Lower leg skin (tissue), 4 donors: ENCODE results near the gene KCNJ15. TPM values are rescaled to one million over a fixed set of nuclear protein-coding genes. Genes with fewer than 3 reads are reported as not detected.

Source experiments
- DNase-seq, 2 donors: peaks; one replicate each; pipeline ENCODE4 v3.0.0-alpha.2; 2019; ENCODE audit warnings: low spot score in 2 of 2
- H3K4me3 ChIP-seq: fragments of 200-600 bp; sonication (generic); 2 replicates; pipeline ENCODE4 v1.5.1; 2017; ENCODE audit warnings: mild to moderate bottlenecking, low read depth; ENCODE audit not compliant: poor library complexity, severe bottlenecking
- POLR2A ChIP-seq, 2 donors: fragments of 450-650 bp; IDR thresholded peaks; one replicate each; pipeline ENCODE4 v1.6.1; 2016 to 2017; ENCODE audit warnings: antibody characterized with exemption in 2 of 2, mild to moderate bottlenecking in 1 of 2, moderate library complexity in 1 of 2
- WGBS, 2 donors: methylation state at CpG; one replicate each; pipeline ENCODE4 v1.1.5; 2018; 5-methylcytosine and 5-hydroxymethylcytosine counted together
- intact Hi-C: fragments of 100-400 bp; cut with DNase I; formaldehyde crosslinking; loops from one replicate; pipeline ENCODE4 v1.15.0; 2023; ENCODE audit warnings: low total_unique reads
- total RNA-seq, 4 donors: library from RNA; depleted of rRNA; stranded (reverse); fragments of >200 nt; gene quantifications; one replicate each; pipeline ENCODE4 v1.1.0, GENCODE V29; 2016
- TF ChIP-seq, protein P1 (sequence below), 3 donors: fragments of 450-650 bp; IDR thresholded peaks; one replicate each; pipeline ENCODE4 v1.5.1; 2016; ENCODE audit warnings: antibody characterized with exemption in 3 of 3, mild to moderate bottlenecking in 3 of 3, moderate library complexity in 2 of 3

KCNJ15 gene
- total RNA-seq, 4 donors from 2014 or later, result 4.2 to 55.1 (median 7.3) TPM

DNA sequence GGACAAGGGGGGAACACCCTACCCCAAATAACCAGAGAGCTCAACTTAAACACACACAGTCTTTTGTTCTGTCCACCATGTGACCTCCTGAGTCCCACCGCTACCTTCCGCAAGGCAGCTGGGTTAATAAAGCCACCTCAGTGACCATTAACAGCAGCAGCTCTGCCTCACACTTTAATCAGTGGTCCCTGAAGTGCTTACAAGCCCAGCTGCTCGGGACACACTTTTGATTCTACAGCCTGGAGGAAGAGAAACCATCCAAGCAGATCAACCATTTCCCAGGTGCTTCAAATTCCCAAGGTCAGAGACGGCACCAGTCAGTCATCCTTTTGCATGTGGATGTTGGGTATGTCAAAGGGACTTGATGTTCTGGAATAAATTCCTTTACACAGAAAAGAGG lies 70.1 kb downstream of the KCNJ15 start:
- peak in 1 of 2 donors; percentile 25 for DNase-seq
- no peak overlapping the region for H3K4me3 ChIP-seq
- 77 to 81% methylated on average over 4 of the region's 4 CpGs for WGBS, 2 donors
- no peak for TF ChIP-seq POLR2A (IDR thresholded peaks at IDR 0.05)
- TF ChIP-seq, protein P1, sequence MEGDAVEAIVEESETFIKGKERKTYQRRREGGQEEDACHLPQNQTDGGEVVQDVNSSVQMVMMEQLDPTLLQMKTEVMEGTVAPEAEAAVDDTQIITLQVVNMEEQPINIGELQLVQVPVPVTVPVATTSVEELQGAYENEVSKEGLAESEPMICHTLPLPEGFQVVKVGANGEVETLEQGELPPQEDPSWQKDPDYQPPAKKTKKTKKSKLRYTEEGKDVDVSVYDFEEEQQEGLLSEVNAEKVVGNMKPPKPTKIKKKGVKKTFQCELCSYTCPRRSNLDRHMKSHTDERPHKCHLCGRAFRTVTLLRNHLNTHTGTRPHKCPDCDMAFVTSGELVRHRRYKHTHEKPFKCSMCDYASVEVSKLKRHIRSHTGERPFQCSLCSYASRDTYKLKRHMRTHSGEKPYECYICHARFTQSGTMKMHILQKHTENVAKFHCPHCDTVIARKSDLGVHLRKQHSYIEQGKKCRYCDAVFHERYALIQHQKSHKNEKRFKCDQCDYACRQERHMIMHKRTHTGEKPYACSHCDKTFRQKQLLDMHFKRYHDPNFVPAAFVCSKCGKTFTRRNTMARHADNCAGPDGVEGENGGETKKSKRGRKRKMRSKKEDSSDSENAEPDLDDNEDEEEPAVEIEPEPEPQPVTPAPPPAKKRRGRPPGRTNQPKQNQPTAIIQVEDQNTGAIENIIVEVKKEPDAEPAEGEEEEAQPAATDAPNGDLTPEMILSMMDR (IDR thresholded peaks at IDR 0.05), result no peak
- intact Hi-C loops, result no loop called here

DNA sequence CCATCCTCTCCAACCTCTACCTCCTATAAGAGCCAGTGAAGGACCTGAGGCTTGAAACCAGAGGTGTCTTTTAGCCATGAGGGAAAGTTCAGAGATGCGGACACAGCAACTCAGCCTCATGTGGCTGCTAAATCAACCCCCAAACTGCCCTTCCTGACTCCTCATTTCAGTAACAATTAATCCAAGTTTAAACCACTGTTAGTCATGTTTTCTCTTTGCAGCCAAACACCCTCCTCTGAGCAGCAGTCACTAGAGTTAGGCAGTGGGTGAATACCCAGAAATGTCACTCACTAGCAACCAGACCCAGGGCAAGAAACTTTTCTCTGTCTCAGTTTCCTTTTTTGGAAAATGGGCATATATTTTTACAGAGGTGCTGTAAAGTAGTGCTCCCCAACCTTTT lies 71.2 kb downstream of the KCNJ15 start:
- no peak for TF ChIP-seq POLR2A (IDR thresholded peaks at IDR 0.05)
- TF ChIP-seq, protein P1 (IDR thresholded peaks at IDR 0.05), result no peak
- 89 to 95% methylated on average over 1 of the region's 1 CpG for WGBS, 2 donors
- DNase-seq, result no peak
- intact Hi-C loops, result no loop called here
- H3K4me3 ChIP-seq, result no peak overlapping the region

DNA sequence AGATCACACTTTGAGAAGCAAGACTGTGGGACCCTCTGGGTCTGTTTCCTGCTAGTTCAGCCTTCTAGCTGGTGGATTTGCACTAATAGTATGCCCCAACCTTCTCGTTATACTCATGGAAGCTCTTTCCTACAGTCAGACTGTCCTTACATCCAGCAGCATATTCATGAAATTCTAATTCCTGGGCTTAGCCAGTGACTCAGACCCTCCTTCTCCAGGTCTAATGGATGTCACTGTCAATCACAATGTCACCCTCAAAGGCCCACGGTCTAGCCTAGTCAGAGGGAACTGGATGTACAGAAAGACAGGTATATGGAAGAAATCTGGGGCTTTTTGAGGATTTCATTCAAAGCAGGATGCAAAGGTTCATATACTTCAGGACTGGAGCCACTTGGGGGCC lies 72.4 kb downstream of the KCNJ15 start:
- intact Hi-C loops, result no loop called here
- WGBS, 2 donors, result 85 to 88% methylated on average over 2 of the region's 2 CpGs
- TF ChIP-seq POLR2A (IDR thresholded peaks at IDR 0.05), result no peak
- peak in 1 of 2 donors; percentile 18 for DNase-seq
- no peak overlapping the region for H3K4me3 ChIP-seq

DNA sequence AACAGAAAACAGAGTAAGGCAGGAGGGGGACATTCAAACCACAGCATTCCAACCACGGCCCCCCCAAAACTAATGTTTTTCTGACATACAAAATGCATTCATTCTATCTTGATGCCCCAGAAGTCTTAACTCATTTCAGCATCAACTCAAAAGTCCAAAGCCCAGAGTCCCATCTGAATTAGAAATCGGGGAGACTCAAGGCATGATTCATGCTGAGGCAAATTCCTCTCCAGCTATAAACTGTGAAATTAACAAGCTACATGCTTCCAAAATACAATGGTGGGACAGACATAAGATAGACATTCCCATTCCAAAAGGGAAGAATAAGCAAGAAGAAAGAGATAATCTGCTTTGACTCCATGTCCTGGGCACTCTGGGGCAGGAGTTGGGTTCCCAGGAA lies 73.9 kb downstream of the KCNJ15 start:
- no peak overlapping the region for H3K4me3 ChIP-seq
- intact Hi-C loops, result no loop called here
- no peak for TF ChIP-seq POLR2A (IDR thresholded peaks at IDR 0.05)
- TF ChIP-seq, protein P1 (IDR thresholded peaks at IDR 0.05), result no peak
- peak in 1 of 2 donors; percentile 10 for DNase-seq
- WGBS, 2 donors, result 83 to 96% methylated on average over 2 of the region's 2 CpGs

DNA sequence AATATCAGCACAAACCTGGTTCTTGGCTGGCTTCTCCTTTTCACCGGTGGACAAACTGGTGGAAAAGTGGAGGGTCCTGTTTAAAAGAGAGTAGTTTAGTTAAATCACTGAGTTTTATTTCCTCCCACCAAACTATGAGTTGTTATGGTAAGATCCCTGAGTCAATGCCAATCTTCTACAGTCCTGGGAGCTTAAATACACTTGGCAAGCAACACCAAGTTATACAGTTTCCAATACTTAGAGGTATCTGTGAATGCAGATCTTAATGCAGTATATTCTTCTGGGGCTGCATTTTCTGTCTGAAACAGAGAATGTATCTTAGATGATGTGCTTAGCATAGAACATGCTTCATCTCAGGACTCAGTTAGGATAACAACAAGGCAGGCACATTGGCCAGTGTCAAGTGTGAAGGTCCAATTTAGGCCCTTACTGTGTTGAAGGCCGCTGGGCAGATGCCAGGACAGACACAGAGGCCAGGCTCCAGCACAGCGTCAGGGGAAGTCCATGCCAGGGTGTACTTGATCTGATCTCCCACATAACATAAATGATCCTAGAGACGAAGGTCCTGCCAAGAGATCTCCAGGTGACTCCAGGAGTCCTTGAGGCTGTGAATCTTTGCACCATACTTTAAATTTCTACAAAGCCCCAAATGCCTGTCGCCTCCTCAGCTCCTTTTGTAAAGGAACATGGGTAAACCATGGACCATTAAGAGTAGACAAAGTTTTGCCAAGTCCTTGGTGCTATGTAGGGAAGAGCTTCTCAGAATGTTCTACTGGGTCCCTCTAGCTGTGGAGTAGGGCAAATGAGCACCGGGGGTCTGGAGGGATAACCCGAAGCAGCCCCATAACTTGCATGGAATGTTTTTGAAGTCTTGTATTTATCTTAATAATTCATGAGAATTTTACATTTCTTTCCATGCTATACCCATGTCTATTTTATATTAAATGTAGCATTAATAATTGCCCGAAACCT lies 76.8 kb downstream of the KCNJ15 start:
- peak in 1 of 2 donors; percentile 52 for DNase-seq
- intact Hi-C loops, result no loop called here
- H3K4me3 ChIP-seq, result no peak overlapping the region
- TF ChIP-seq, protein P1 (IDR thresholded peaks at IDR 0.05), result no peak
- no peak for TF ChIP-seq POLR2A (IDR thresholded peaks at IDR 0.05)
- 78 to 83% methylated on average over 8 of the region's 8 CpGs for WGBS, 2 donors

DNA sequence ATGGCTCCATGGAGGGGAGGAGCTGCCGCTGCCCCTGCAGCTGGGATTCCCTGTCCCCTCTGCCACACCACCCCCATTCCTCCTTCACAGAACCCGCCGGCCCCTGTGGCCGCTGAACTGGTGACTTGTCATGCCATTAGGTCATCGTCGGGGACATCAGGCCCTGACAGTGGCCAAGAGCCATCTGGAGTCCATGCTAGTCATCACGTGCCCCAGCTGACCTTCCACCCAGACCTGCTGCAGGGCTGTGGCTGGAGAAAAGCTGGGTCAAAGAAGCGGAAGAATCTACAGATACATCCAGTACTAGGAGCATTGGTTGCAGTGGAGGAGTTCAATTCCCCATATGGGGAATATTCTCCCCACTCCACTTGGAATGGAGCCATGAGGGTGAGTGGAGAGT lies 78.1 kb downstream of the KCNJ15 start:
- intact Hi-C loops, result no loop called here
- WGBS, 2 donors, result 71 to 86% methylated on average over 8 of the region's 8 CpGs
- TF ChIP-seq, protein P1 (IDR thresholded peaks at IDR 0.05), result no peak
- no peak for TF ChIP-seq POLR2A (IDR thresholded peaks at IDR 0.05)
- no peak overlapping the region for H3K4me3 ChIP-seq
- DNase-seq, result peak in 1 of 2 donors; percentile 46
